HUES64 (cell line): Measurements from ENCODE around the gene CDKAL1.
"Not testable (repeated sequence)": the region's sequence is repeated elsewhere in the genome, so short reads cannot be mapped to it uniquely, and the experiment has no call there.

Source experiments
- H3K27ac ChIP-seq: 2 replicates; pipeline ENCODE4 v1.7.0; 2013; ENCODE audit warnings: low read depth, low read length, inconsistent platforms
- H3K27me3 ChIP-seq: 2 replicates; pipeline ENCODE4 v1.6.1; 2013; ENCODE audit warnings: mild to moderate bottlenecking, low read length; ENCODE audit not compliant: insufficient read depth
- H3K36me3 ChIP-seq: 2 replicates; pipeline ENCODE4 v1.6.1; 2013; ENCODE audit warnings: mild to moderate bottlenecking, low read length; ENCODE audit not compliant: insufficient read depth
- H3K4me1 ChIP-seq: 2 replicates; pipeline ENCODE4 v1.6.1; 2013; ENCODE audit warnings: mild to moderate bottlenecking, low read length, moderate library complexity; ENCODE audit not compliant: insufficient read depth
- H3K4me3 ChIP-seq: 2 replicates; pipeline ENCODE4 v1.5.1; 2013; ENCODE audit warnings: mild to moderate bottlenecking, low read length, moderate library complexity
- H3K9ac ChIP-seq: 2 replicates; pipeline ENCODE4 v1.6.1; 2013; ENCODE audit warnings: mild to moderate bottlenecking, low read depth, low read length
- H3K9me3 ChIP-seq: 2 replicates; pipeline ENCODE4 v1.6.1; 2013; ENCODE audit warnings: low read depth, low read length; ENCODE audit not compliant: insufficient read depth
- WGBS: fragments of 150-250, 120-280 bp; methylation state at CpG from one replicate; pipeline ENCODE4 v1.1.7; 2013; ENCODE audit warnings: missing lambda C conversion rate; 5-methylcytosine and 5-hydroxymethylcytosine counted together

Gene CDKAL1

DNA sequence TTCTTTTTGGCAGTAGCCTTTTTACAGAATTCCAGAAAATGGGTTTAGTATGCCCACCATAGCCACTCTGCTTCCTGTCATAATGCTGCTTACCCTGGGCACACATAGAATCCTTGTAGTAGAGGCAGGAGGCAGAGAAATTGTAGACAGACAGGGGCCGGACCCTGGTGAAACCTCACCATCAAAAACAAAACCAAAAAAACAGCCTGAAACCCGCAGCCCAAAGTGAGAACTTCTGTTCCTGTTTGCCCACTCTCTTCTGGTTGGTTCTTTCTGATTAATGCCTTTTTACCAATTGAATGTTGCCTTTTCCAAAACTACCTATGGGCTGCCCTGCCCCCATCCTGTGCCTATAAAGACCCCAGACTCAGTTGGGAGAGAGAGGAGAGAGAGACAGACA lies 188.2 kb downstream of the CDKAL1 start:
- H3K9me3 ChIP-seq: no peaks in the 10 kb centered on the region
- WGBS: 96% methylated on average over 2 of the region's 2 CpGs
- no peaks in the 10 kb centered on the region for H3K27me3 ChIP-seq
- H3K9ac ChIP-seq: no peak overlapping the region
- no peak overlapping the region for H3K4me3 ChIP-seq
- H3K36me3 ChIP-seq: no peaks in the 10 kb centered on the region
- no peak overlapping the region for H3K27ac ChIP-seq
- peaks cover 21% of the 10 kb centered on the region for H3K4me1 ChIP-seq

GRCh38 chr6:20723236-20723635 lies 189.0 kb downstream of the CDKAL1 start:
- no peaks in the 10 kb centered on the region for H3K9me3 ChIP-seq
- H3K27ac ChIP-seq: no peak overlapping the region
- no peak overlapping the region for H3K9ac ChIP-seq
- H3K36me3 ChIP-seq: no peaks in the 10 kb centered on the region
- peaks cover 29% of the 10 kb centered on the region for H3K4me1 ChIP-seq
- no peaks in the 10 kb centered on the region for H3K27me3 ChIP-seq
- 94% methylated on average over 12 of the region's 12 CpGs for WGBS
- H3K4me3 ChIP-seq: no peak overlapping the region

DNA sequence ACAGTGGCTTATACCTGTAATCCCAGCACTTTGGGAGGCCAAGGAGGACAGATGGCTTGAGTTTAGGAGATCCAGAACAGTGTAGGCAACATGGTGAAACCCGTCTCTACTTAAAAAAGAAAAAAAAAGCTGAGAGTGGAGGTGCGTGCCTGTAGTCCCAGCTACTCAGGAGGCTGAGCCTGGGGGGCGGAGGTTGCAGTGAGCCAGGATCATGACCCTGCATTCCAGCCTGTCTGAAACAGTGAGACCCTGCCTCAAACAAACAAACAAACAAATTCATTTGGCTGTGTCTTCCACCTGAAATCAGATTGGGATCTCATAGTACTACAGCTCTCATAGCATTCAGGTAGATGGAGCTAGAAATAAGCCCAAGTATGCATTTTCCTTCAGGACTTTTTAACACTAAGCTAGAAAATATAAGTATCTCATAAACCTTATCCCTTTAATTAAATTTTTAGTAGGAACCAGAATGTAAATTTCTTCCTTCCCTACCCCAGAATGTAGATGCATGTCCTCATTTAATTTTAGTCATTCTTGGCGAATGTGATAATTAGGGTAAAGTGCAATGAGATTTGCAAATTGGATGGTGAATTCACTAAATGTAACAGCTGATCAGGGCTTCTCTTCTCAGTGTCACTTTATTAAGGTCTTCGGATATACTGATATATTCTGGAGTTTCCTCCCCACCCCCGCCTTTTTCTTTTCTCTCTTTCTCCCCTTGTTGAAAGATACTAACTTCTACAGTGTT lies 190.4 kb downstream of the CDKAL1 start:
- H3K36me3 ChIP-seq: no peaks in the 10 kb centered on the region
- H3K9ac ChIP-seq: no peak overlapping the region
- H3K4me3 ChIP-seq: no peak overlapping the region
- no peaks in the 10 kb centered on the region for H3K9me3 ChIP-seq
- H3K4me1 ChIP-seq: peaks cover 31% of the 10 kb centered on the region
- 0 out of 2 replicates have a peak overlapping the region, but pooled peaks have one; percentile 14 for H3K27ac ChIP-seq
- no peaks in the 10 kb centered on the region for H3K27me3 ChIP-seq
- 61% methylated on average over 4 of the region's 6 CpGs for WGBS

- H3K27me3 ChIP-seq, H3K36me3 ChIP-seq, H3K9ac ChIP-seq, H3K4me3 ChIP-seq, H3K27ac ChIP-seq, H3K9me3 ChIP-seq: not testable (repeated sequence)
- peaks cover 31% of the 10 kb centered on the region for H3K4me1 ChIP-seq
- WGBS: 97% methylated on average over 3 of the region's 3 CpGs
Measured at GRCh38 chr6:20725235-20725634, 191.0 kb downstream of the CDKAL1 start.

DNA sequence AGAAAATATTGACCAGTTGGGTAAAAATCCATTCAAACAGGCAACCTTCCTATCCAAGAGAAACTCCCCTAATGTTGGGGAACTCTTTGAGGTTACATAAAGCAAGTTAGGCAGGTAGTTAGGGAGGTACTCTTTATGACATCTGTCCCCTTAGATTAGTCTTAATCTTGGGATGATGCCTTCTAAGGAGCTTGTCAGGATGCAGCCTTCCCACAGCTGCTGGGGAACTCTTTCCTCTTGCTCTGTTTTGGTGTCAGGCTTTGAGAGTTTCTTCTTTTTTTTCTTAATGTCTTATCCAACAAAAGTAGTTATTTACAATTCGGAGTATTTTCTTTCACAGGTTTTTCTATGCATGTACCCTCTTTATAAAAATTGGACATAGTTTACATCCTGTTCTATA lies 194.8 kb downstream of the CDKAL1 start:
- H3K36me3 ChIP-seq: no peaks in the 10 kb centered on the region
- WGBS: 100% methylated on average over 1 of the region's 1 CpG
- no peaks in the 10 kb centered on the region for H3K9me3 ChIP-seq
- H3K4me3 ChIP-seq: no peak overlapping the region
- H3K4me1 ChIP-seq: peaks cover 39% of the 10 kb centered on the region
- H3K9ac ChIP-seq: no peak overlapping the region
- H3K27ac ChIP-seq: no peak overlapping the region
- H3K27me3 ChIP-seq: no peaks in the 10 kb centered on the region

GRCh38 chr6:20732362-20732761 lies 198.1 kb downstream of the CDKAL1 start:
- H3K9ac ChIP-seq, H3K36me3 ChIP-seq, H3K27me3 ChIP-seq, H3K9me3 ChIP-seq, H3K27ac ChIP-seq, H3K4me3 ChIP-seq: not testable (repeated sequence)
- peaks cover 19% of the 10 kb centered on the region for H3K4me1 ChIP-seq
- WGBS: 83% methylated on average over 8 of the region's 8 CpGs

- Histone ChIP-seq H3K27me3 (no peaks in the 10 kb centered on the region), H3K36me3 (no peaks in the 10 kb centered on the region), H3K4me1 (peaks cover 13% of the 10 kb centered on the region; the same call in 1 of the 2 replicates), H3K9ac (no peak overlapping the region), H3K9me3 (no peaks in the 10 kb centered on the region), H3K27ac (no peak overlapping the region), H3K4me3 (no peak overlapping the region)
- WGBS: 80% methylated on average over 3 of the region's 3 CpGs
Measured at GRCh38 chr6:20732896-20733295, 198.6 kb downstream of the CDKAL1 start.

GRCh38 chr6:20737912-20738311 lies 203.7 kb downstream of the CDKAL1 start:
- peaks cover 2% of the 10 kb centered on the region; the same call in 1 of the 2 replicates for H3K9me3 ChIP-seq
- H3K36me3 ChIP-seq: no peaks in the 10 kb centered on the region
- no peak overlapping the region for H3K4me3 ChIP-seq
- no peak overlapping the region for H3K9ac ChIP-seq
- no CpG with 5 or more reads among the region's 3 CpGs for WGBS
- no peaks in the 10 kb centered on the region for H3K27me3 ChIP-seq
- no peak overlapping the region for H3K27ac ChIP-seq
- H3K4me1 ChIP-seq: 0 out of 2 replicates have a peak, but pooled peaks cover 2% of the 10 kb centered on the region

DNA sequence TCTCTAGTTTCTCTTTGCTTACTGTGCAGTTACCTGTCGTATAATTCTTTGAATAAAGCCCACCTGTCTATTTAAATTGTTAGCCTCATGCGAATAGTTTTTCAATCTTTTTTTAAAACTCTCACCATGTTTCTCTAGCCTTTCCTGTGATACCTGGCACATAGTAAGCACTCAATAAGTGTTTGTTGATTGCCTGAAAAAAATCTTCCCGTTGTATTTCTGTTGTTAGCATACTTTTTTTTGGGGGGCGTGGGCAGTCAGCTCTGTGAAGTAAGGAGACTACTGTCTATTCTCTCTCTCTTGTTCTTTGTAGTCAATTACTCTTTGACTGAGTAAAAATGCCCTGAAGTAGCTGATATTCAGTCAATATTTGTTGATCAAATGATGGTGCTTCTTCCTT lies 205.8 kb downstream of the CDKAL1 start:
- Histone ChIP-seq H3K36me3 (no peaks in the 10 kb centered on the region), H3K4me1 (no peaks in the 10 kb centered on the region), H3K4me3 (no peak overlapping the region), H3K27me3 (no peaks in the 10 kb centered on the region), H3K9me3 (peaks cover 2% of the 10 kb centered on the region; the same call in 1 of the 2 replicates), H3K9ac (no peak overlapping the region), H3K27ac (no peak overlapping the region)
- 98% methylated on average over 4 of the region's 4 CpGs for WGBS

DNA sequence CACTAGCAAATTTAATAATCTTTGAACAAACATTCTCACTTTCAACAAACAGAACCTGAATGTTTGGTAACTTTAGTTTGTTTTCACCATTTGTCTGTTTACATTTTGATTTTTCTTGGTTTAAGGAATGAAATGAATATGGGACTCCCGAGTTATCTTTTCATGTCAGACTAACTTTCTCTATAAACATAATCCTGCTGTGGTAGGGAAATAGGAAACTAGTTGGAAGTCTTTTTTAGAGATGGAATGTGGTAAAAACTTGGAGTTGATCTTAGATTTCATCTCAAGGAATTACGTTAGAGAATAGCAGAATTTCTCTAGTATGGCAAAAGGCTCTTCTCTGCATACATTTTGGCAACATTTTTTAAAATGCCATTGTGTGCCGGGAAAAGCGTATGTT lies 206.5 kb downstream of the CDKAL1 start:
- Histone ChIP-seq H3K27ac (no peak overlapping the region), H3K4me1 (no peaks in the 10 kb centered on the region), H3K9ac (no peak overlapping the region), H3K9me3 (peaks cover 2% of the 10 kb centered on the region; the same call in 1 of the 2 replicates), H3K36me3 (no peaks in the 10 kb centered on the region), H3K4me3 (no peak overlapping the region), H3K27me3 (no peaks in the 10 kb centered on the region)
- WGBS: 97% methylated on average over 3 of the region's 4 CpGs

DNA sequence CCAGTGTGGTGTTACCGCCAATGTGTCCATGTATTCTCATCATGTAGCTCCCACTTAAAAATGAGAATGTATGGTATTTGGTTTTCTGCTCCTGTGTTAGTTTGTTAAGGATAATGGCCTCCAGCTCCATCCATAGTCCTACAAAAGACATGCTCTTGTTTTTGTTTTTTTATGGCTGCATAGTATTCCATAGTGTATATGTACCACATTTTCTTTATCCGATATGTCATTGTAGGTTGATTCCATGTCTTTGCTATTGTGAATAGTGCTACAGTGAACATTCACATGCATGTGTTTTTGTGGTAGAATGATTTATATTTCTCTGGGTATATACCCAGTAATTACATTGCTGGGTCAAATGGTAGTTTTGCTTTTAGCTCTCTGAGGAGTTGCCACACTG lies 207.2 kb downstream of the CDKAL1 start:
- Histone ChIP-seq H3K27ac (no peak overlapping the region), H3K4me1 (no peaks in the 10 kb centered on the region), H3K9ac (no peak overlapping the region), H3K9me3 (peaks cover 2% of the 10 kb centered on the region; the same call in 1 of the 2 replicates), H3K36me3 (no peaks in the 10 kb centered on the region), H3K4me3 (no peak overlapping the region), H3K27me3 (no peaks in the 10 kb centered on the region)
- WGBS: 95% methylated on average over 2 of the region's 2 CpGs
